Embryonic facial prominence (tissue), 1 donor: Measurements from ENCODE around the gene TNFRSF8.

Experiments used
- DNase-seq: peaks from one replicate; pipeline ENCODE4 v3.0.0-alpha.2; 2016; ENCODE audit errors: extremely low spot score

Gene TNFRSF8

GRCh38 chr1:12059722-12060464 is 3.2 kb upstream of the TNFRSF8 start:
- no peak for DNase-seq

GRCh38 chr1:12060500-12060899 is 2.6 kb upstream of the TNFRSF8 start:
- DNase-seq, result no peak

DNA sequence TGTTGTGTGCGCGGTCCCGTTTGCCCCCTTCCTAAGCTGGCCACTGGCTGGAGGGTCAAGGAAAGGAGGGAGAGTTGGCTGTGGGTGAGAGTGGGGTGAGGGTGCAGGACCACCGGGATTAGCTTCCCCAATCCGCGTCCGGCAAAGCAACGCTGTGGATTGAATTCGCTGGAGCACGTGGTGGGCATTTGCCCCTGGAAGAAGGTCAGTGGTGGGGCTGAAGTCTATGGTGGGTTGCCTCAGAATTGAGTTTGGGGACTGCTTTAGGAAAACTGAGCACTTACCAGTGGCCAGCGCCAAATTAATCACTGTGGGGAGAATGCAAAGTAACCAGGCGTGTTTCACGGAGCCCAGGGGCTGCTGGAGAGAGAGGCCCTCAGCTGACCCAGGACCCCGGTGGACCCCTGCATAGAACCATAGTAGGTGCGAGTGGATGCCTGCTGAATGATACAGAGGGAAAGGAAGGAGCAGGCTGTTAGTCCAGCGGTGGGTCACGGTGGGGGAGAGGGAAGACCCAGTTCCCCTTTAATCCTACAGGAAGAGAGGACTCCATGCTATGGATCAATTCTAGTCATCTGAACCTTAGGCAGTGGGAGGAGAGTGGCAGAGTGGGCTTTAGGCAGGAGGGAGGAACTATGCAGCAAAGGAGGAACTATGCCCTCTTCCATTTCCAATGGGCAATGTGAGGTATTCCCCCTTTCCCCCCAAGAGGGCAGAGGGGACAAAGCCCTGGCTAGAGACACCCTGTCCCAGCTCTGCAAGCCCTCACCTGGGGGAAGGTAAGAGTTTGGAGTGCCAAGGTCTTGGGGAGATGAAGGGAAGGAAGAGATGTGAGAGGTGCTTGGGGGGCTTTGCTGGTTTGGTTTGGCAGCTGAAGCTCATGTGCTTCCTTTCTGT is 1.2 kb downstream of the TNFRSF8 start:
- no peak for DNase-seq

DNA sequence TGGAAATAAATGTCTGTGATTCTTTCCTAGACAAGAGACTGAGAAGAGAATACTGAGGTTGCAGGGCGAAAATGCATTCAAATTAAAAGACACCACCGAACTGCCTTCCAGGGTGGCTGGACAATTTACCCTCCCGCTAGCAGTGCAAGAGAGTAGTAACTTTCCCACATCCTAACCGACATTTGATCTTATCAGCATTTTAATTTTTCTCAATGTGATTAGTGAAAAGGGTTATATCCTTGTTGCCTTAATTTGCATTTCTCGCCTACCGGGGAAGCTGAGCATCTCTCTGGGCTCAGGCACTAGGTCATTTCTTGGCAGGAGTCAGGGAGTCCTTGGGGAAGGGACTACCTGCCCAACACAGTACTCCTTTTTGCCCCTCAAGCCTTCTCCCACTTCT is 2.8 kb downstream of the TNFRSF8 start:
- no peak for DNase-seq

- DNase-seq, result no peak
These were observed 5.1 kb downstream of the TNFRSF8 start for GRCh38 chr1:12067900-12068821.

DNA sequence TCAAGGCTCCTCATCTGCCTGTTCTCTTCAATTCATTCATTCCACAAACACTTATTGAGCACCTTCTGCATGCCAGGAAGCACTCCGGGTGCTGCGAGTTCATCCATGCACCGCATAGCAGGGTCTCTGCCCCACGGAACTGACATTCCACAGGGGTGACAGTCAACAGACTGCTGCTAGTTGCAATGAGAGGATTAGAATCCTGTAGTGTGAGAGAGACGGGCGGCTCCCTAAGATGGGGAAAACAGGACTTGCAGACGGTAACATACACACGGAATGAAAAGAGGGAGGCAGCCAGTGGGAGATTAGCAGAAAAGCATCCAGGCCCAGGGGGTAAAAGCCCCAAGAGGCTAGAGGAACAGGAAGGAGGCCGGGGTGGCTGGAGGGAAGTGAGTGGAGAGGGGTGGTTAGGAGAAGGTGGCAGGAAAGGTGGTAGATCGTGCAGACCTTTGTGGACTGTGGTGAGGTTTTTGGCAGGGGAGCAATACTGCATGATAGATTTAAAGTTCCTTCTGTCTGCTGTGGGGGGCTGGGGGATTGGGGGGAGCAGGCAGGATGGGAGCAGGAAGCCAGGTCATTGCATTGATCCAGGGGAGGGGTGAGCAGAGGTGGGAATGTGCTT is 6.6 kb downstream of the TNFRSF8 start:
- no peak for DNase-seq

DNA sequence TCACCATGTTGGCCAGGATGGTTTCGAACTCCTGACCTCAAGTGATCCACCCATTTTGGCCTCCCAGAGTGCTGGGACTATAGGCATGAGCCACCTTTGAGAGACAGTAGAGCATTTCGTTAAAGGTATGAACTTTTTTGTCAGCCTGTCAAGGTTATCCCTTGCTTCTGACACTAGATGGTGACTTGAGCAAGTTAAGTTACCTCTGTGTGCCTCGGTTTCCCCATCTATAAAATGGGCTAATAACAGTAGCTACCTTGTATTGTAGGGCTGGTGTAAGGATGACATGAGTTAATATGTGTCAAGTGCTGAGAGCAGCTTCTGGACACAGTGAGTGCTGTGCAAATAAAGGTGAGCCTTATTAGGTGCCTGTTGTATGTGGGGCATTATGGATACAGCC is 8.8 kb downstream of the TNFRSF8 start:
- no peak for DNase-seq

DNA sequence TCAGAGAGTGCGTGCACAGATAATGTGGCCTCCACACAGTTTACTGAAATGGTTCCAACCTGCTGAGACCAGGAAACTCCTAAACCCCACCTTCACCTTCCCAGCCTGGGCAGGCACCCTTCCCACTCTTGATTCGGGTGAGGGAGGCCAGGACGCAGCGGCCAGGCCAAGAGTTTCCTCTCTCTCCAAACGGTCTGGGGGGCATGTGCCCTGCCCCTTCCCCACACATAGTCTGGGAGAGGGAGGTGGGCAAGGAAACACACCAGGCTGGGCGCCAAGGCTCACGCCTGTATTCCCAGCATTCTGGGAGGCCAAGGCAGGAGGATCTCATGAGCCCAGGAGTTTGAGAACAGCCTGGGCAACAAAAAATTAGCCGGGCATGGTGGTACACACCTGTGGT is 9.6 kb downstream of the TNFRSF8 start:
- DNase-seq, result no peak

DNA sequence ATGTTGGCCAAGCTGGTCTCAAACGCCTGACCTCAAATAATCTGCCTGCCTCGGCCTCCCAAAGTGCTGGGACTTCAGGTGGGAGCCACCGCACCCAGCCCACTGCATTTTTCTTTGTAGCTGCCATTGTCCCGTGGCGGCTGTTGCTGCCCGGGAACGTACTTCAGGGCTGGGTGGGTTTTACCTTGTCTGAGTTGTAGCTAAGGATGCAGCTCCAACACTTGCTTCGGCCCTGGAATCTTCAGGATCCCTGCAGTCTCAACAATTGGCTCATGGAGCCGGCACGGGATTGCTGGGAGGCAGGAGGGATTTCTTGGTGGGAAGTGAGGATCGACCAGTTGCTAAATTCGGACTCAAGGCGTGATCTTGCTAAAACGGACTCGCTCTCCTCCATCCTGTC is 10.7 kb downstream of the TNFRSF8 start:
- DNase-seq, result no peak

GRCh38 chr1:12075195-12076114 is 12.4 kb downstream of the TNFRSF8 start:
- DNase-seq, result no peak

DNA sequence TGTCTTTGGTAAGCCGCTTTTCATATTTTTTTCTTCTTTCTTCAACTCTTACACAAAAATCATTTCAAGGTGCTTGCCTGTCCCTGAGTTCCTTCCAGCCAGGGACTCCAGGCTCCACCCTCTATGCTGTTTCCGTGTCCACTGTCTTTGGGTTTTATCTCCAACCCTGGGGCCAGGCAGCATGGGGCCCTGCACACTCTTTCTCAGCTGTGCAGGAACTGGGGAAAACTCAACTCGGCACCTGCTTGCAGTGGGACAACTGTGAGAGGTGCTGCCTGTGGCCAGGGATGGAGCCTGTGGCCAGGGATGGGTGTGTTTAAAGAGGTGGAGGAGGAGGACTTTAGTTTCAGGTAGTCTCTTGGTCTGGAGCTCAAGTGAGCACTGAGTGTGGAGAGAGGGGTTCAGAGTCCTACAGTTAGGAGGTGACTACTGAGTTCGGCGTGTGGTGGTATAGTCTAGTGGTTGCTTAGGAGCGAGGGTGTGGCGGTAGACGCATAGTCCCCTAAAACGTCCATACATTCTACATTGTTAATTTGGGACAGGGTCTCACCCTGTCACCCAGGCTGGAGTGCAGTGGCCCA is 13.4 kb downstream of the TNFRSF8 start:
- no peak for DNase-seq

DNA sequence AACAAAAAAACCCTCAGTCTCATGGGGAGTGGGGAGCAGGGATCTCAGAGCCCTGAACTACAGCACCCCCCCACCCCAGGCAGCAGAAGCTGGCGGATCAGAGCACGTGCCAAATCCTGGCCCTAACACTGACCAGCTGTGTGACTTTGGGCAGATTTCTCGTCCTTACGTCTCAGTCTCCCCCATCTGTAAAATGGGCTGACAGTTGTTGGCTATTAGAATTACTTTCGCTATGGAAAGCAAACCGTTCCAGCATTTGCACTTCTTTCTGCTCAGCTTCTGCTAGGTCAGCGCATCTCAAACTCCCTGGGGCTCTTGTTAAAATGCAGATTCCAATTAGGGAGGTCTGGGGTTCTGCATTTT is 15.5 kb downstream of the TNFRSF8 start:
- no peak for DNase-seq

GRCh38 chr1:12078938-12079861 is 16.1 kb downstream of the TNFRSF8 start:
- DNase-seq, result no peak

- DNase-seq, result no peak
These were observed 17.1 kb downstream of the TNFRSF8 start for GRCh38 chr1:12080156-12080555.

DNA sequence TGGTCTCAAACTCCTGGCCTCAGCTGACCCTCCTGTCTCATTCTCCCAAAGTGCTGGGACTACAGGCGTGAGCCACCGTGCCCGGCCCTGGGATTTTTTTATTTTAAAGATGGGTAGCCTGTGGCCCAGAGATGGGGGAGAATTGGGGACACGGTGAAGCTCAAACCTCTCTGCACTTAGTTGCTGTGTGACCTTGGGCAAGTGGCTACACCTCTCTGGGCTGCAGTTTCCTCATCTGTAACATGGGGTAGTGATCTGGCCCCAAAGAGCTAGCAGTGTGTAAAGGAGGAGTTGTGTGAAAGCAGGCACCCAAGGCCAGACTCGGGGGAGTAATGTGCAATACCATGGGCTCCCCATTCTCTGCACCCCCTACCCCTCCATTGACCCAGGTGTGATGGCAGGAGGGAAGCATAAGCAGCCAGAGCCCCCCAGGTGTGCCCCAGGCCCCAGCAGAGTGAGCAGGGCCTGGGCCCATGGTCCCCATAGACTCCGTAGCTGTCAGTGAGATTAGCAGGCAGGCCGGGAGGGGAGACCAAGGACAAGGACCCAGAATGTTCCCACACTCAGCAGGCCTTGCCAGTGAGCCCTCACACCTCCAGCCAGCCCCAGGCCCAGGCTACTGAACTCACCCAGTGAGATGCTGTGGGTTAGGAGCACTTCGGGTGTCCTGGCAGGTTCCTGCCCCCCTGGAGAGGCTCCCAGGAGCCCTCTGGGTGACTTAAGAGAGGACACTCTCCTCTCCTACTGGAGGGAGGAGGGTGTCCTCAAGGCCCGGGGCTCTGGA is 17.9 kb downstream of the TNFRSF8 start:
- DNase-seq, result no peak

- no peak for DNase-seq
These were observed 18.7 kb downstream of the TNFRSF8 start for GRCh38 chr1:12081648-12082396.

GRCh38 chr1:12082988-12083387 is 19.9 kb downstream of the TNFRSF8 start:
- no peak for DNase-seq

DNA sequence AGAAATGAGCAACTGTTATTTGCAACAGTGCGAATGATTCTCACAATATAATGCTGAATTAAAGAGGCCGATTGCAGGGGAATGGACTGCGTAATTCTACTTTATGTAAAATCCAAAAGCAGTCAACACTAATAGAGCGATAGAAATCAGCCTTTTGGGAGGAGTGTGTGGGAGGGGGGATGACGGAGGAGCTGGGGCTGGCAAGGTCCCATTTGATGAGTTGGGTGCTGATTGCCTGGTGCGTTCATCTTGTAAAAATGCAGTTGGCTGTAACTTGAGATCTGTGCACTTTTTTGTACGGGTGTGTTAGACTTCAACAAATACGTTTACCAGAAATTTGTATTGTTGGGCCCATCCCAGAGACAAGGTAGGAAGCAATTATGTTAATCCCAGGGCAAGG is 20.7 kb downstream of the TNFRSF8 start:
- DNase-seq, result no peak
